Spinal cord (tissue), 10 donors: Measurements from ENCODE around the gene SRRM3. TPM values are rescaled to one million over a fixed set of nuclear protein-coding genes. Genes with fewer than 3 reads are reported as not detected.
"Not testable (repeated sequence)": the region's sequence is repeated elsewhere in the genome, so short reads cannot be mapped to it uniquely, and the experiment has no call there.

Experiments
- DNase-seq, 6 donors: peaks; one replicate each; pipeline versions ENCODE4 v3.0.0 to v3.0.0-alpha.2; 2013 to 2015; ENCODE audit warnings: low spot score in 6 of 6, low read depth in 4 of 6
- H3K27ac ChIP-seq: one replicate; pipeline ENCODE4 v1.5.1; 2013; ENCODE audit warnings: low read depth, low read length, control low read depth
- H3K27me3 ChIP-seq: one replicate; pipeline ENCODE4 v1.6.1; 2013; ENCODE audit warnings: low read length; ENCODE audit not compliant: control insufficient read depth, insufficient read depth
- H3K36me3 ChIP-seq: one replicate; pipeline ENCODE4 v1.6.1; 2013; ENCODE audit warnings: low read length; ENCODE audit not compliant: control insufficient read depth, insufficient read depth
- H3K4me1 ChIP-seq: one replicate; pipeline ENCODE4 v1.6.1; 2013; ENCODE audit warnings: low read length; ENCODE audit not compliant: control insufficient read depth, insufficient read depth
- H3K4me3 ChIP-seq: one replicate; pipeline ENCODE4 v1.5.1; 2013; ENCODE audit warnings: low read depth, low read length, control low read depth
- H3K9me3 ChIP-seq: one replicate; pipeline ENCODE4 v1.6.1; 2013; ENCODE audit warnings: low read length; ENCODE audit not compliant: control insufficient read depth, insufficient read depth
- WGBS: methylation state at CpG from one replicate; pipeline ENCODE4 v1.1.5; 2013; ENCODE audit warnings: missing lambda C conversion rate; ENCODE audit not compliant: insufficient coverage; 5-methylcytosine and 5-hydroxymethylcytosine counted together
- polyA plus RNA-seq, 2 donors: library from polyadenylated mRNA; unstranded; fragments of 120-200 nt; gene quantifications; one replicate each; pipeline ENCODE4 v1.2.1, GENCODE V29; 2013; ENCODE audit not compliant: insufficient read length in 2 of 2
- total RNA-seq, 2 donors: library from RNA; depleted of rRNA in 1 of 2; stranded (reverse); fragments of 120-200 nt in 1 of 2; fragments of >200 nt in 1 of 2; gene quantifications; one replicate each; pipeline versions ENCODE4 v1.2.3 to v1.2.4, GENCODE V29; 2013 to 2014
- donor health status: healthy.

The SRRM3 gene
- total and polyA plus RNA-seq, 4 donors: 7.2 to 80.0 (median 27.4) TPM

DNA sequence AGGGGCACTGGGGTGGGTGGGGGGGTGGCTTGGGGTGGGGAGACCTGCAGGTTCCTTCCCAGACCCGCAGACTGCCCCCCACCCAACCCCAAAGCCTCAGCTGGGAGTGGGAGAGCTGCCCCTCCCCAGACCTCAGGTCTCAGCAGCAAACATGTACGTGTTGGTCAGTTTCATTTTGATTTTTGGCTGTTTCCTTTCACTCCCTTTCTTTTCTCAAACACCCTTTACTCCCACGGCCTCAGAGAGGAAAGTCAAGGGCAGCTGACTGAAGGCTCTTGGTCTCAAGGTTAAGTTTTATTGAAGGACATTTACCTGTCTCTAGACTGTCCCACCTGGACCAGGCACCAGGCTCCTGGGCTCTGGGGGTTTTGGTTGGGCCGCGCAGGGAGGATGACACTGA is 66.7 kb downstream of the SRRM3 start:
- Histone ChIP-seq H3K27ac (no peak overlapping the region), H3K9me3 (no peaks in the 10 kb centered on the region), H3K4me3 (no peak overlapping the region), H3K36me3 (peaks cover 28% of the 10 kb centered on the region), H3K4me1 (peaks cover 16% of the 10 kb centered on the region), H3K27me3 (peaks cover 17% of the 10 kb centered on the region)
- no peak for DNase-seq
- WGBS: 43% methylated on average over 1 of the region's 5 CpGs

- Histone ChIP-seq H3K27ac (no peak overlapping the region), H3K9me3 (no peaks in the 10 kb centered on the region), H3K36me3 (peaks cover 29% of the 10 kb centered on the region), H3K27me3 (peaks cover 17% of the 10 kb centered on the region), H3K4me3 (no peak overlapping the region), H3K4me1 (peaks cover 16% of the 10 kb centered on the region)
- 13% methylated on average over 3 of the region's 5 CpGs for WGBS
- peak in 2 of 6 donors; percentile 57 to 61 for DNase-seq
Observed at GRCh38 chr7:76269895-76270294, 68.2 kb downstream of the SRRM3 start.

GRCh38 chr7:76271384-76271783 is 69.7 kb downstream of the SRRM3 start:
- not testable (repeated sequence) for H3K4me3 ChIP-seq, H3K27ac ChIP-seq, H3K9me3 ChIP-seq, DNase-seq
- Histone ChIP-seq H3K27me3 (peaks cover 21% of the 10 kb centered on the region), H3K36me3 (peaks cover 30% of the 10 kb centered on the region), H3K4me1 (peaks cover 16% of the 10 kb centered on the region)
- WGBS: no CpG with 5 or more reads among the region's 2 CpGs

GRCh38 chr7:76272142-76272541 is 70.4 kb downstream of the SRRM3 start:
- no peak overlapping the region for H3K27ac ChIP-seq
- H3K4me3 ChIP-seq: no peak overlapping the region
- no peaks in the 10 kb centered on the region for H3K9me3 ChIP-seq
- 92% methylated on average over 3 of the region's 6 CpGs for WGBS
- H3K4me1 ChIP-seq: peaks cover 11% of the 10 kb centered on the region
- peaks cover 15% of the 10 kb centered on the region for H3K27me3 ChIP-seq
- peaks cover 27% of the 10 kb centered on the region for H3K36me3 ChIP-seq
- no peak for DNase-seq

DNA sequence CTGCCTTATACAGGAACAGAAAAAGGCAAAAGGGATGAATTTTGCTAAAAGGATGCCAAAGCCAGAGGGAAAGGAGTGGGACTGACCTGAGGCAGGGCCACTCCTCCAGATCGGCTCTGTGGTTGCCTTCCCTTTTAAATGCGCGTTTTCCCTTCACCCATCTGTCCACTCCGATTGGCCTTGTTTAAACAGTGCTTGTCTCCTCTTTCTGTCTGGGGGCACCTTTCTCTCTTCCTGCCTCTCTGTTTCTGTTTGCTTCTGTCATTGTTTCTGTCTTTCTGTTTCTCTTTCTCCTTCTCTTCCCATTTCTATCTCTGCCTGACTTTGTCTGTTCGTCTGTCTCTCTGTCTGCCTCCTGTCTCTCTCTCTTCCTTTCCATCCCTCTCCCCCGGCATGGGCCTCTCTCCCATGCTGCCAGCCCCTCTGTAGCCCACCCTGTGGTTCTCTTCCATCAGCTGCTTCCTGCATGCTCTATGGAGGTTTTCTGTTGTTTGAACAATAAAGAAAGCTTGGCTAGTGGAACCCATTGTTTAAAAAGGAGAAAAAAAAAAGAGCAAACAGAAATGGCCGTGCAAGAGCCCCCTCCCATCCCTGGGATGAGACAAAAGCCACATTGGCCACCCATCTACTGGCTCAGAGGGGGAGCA is 71.3 kb downstream of the SRRM3 start:
- Histone ChIP-seq H3K4me1 (peaks cover 6% of the 10 kb centered on the region), H3K4me3 (no peak overlapping the region), H3K27ac (no peak overlapping the region), H3K36me3 (peaks cover 22% of the 10 kb centered on the region), H3K27me3 (peaks cover 16% of the 10 kb centered on the region), H3K9me3 (no peaks in the 10 kb centered on the region)
- WGBS: 26% methylated on average over 5 of the region's 7 CpGs
- DNase-seq: no peak

DNA sequence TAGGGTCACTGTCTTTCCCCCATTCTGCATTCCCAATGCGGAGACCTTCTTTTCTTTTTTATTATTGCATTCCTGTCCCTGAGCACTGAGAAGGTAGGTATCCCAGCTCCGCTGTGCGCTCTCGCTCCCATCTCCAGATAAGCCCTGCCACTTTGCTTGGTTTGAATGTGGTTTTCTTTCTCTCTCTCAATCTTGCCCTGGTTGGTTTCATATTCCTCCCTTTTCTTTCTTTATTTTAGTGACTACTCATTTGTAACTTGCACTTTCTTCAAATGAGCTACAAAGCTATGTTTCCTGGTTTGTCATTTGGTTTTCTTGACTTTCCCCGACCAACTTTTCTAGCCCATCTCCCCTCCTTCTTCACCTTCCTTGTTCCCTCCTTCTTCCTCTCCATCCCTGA is 71.8 kb downstream of the SRRM3 start:
- WGBS: 38% methylated on average over 1 of the region's 5 CpGs

GRCh38 chr7:76278540-76278939 is 76.8 kb downstream of the SRRM3 start:
- H3K27ac ChIP-seq: no peak overlapping the region
- no peaks in the 10 kb centered on the region for H3K9me3 ChIP-seq
- H3K27me3 ChIP-seq: peaks cover 28% of the 10 kb centered on the region
- 93% methylated on average over 1 of the region's 1 CpG for WGBS
- peaks cover 11% of the 10 kb centered on the region for H3K4me1 ChIP-seq
- DNase-seq: no peak
- H3K36me3 ChIP-seq: peaks cover 13% of the 10 kb centered on the region
- H3K4me3 ChIP-seq: no peak overlapping the region

More for the DNA sequence above, 71.8 kb downstream of the SRRM3 start:
- peaks cover 6% of the 10 kb centered on the region for H3K4me1 ChIP-seq
- no peak overlapping the region for H3K27ac ChIP-seq
- DNase-seq: no peak
- H3K27me3 ChIP-seq: peaks cover 13% of the 10 kb centered on the region
- H3K9me3 ChIP-seq: no peaks in the 10 kb centered on the region
- H3K36me3 ChIP-seq: peaks cover 20% of the 10 kb centered on the region
- H3K4me3 ChIP-seq: no peak overlapping the region

DNA sequence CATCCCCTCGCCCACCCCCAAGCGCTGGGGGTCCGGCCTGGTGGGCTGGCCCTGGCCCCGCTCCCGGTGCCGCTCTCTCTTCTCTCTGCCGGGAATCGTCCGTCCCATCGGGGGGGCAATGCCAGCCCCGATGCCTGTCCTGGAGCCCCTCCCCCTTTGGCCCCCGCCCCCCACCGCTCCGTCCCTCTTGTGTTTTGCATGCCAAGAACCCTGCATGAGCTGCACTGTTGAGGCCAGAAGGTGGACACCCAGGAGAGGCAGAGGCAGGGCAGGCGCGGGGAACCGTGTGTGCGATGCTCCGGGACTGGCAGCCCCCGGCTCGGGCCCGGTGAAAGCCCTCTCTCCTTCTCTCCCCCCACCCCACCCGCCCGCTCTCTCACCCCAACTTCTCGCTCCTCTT is 78.7 kb downstream of the SRRM3 start:
- 0% methylated on average over 10 of the region's 25 CpGs for WGBS
- peaks cover 30% of the 10 kb centered on the region for H3K27me3 ChIP-seq

GRCh38 chr7:76281006-76281705 is 79.5 kb downstream of the SRRM3 start:
- H3K27me3 ChIP-seq: peaks cover 29% of the 10 kb centered on the region
- peaks cover 17% of the 10 kb centered on the region for H3K4me1 ChIP-seq
- H3K9me3 ChIP-seq: no peaks in the 10 kb centered on the region
- no peak for DNase-seq
- H3K27ac ChIP-seq: no peak overlapping the region
- 1% methylated on average over 63 of the region's 63 CpGs for WGBS
- H3K4me3 ChIP-seq: peak overlapping the region; percentile 16
- peaks cover 28% of the 10 kb centered on the region for H3K36me3 ChIP-seq

More for the DNA sequence above, 78.7 kb downstream of the SRRM3 start:
- Histone ChIP-seq H3K27ac (no peak overlapping the region), H3K4me1 (peaks cover 14% of the 10 kb centered on the region), H3K36me3 (peaks cover 22% of the 10 kb centered on the region), H3K9me3 (no peaks in the 10 kb centered on the region), H3K4me3 (no peak overlapping the region)
- peak in 1 of 6 donors; percentile 33 for DNase-seq
